SK-N-SH (cell line): ENCODE data around the gene IQCE. TPM values are rescaled to one million over a fixed set of nuclear protein-coding genes. Genes with fewer than 3 reads are reported as not detected.

Experiments
- CTCF ChIA-PET: fragments of 300-600, 350-600 bp; formaldehyde crosslinking; extraction: SDS; loops from one replicate; lab custom pipeline; 2021; lab: Yijun Ruan, JAX
- POLR2A ChIA-PET: fragments of 350-600 bp; sonication (Branson Sonifier 250); formaldehyde crosslinking; extraction: SDS; loops from one replicate; lab custom pipeline; 2020; ENCODE audit warnings: antibody characterized with exemption, inconsistent platforms; lab: Yijun Ruan, JAX
- DNase-seq: peaks from one replicate; pipeline ENCODE4 v3.0.0; 2012
- H2AFZ ChIP-seq: fragments of 200-600 bp; sonication (generic); 2 replicates; pipeline ENCODE4 v1.8.1; 2016; ENCODE audit warnings: antibody characterized with exemption, mild to moderate bottlenecking, low read depth
- H3F3A ChIP-seq: fragments of 200-600 bp; sonication (generic); replicated peaks from 2 replicates; pipeline ENCODE3; 2016; ENCODE audit warnings: antibody characterized with exemption, mild to moderate bottlenecking; ENCODE audit not compliant: insufficient read depth
- H3K27ac ChIP-seq, 2 experiments: fragments of 200-500 bp in 1 of 2; fragments of 200-600 bp in 1 of 2; sonication (Bioruptor generic) in 1 of 2; sonication (generic), shearing (Covaris generic) in 1 of 2; 2 replicates each; pipeline versions ENCODE4 v1.5.1 to v1.6.1; 2014 to 2016; ENCODE audit warnings: low read depth in 2 of 2, inconsistent platforms in 1 of 2, low read length in 1 of 2, mild to moderate bottlenecking in 1 of 2, mixed read lengths in 1 of 2
- H3K27me3 ChIP-seq: fragments of 200-600 bp; sonication (generic), shearing (Covaris generic); 2 replicates; pipeline ENCODE4 v1.6.1; 2016; ENCODE audit warnings: mixed run types; ENCODE audit not compliant: insufficient read depth
- H3K36me3 ChIP-seq, 2 experiments: fragments of 200-500 bp in 1 of 2; fragments of 200-600 bp in 1 of 2; sonication (Bioruptor generic) in 1 of 2; sonication (generic) in 1 of 2; replicated peaks in 1 of 2; 2 replicates each; pipeline versions ENCODE3 to v1.5.1; 2014 to 2016; ENCODE audit warnings: low read length in 1 of 2, mild to moderate bottlenecking in 1 of 2; ENCODE audit not compliant: insufficient read depth in 2 of 2, control insufficient read depth in 1 of 2
- H3K4me1 ChIP-seq, 2 experiments: fragments of 200-500 bp in 1 of 2; fragments of 200-600 bp in 1 of 2; sonication (Bioruptor generic) in 1 of 2; sonication (generic), shearing (Covaris generic) in 1 of 2; 2 replicates each; pipeline versions ENCODE4 v1.5.1 to v1.6.1; 2014 to 2016; ENCODE audit warnings: low read depth in 1 of 2, low read length in 1 of 2, mixed run types in 1 of 2; ENCODE audit not compliant: insufficient read depth in 2 of 2, control insufficient read depth in 1 of 2
- H3K4me2 ChIP-seq: fragments of 200-600 bp; sonication (generic), shearing (Covaris generic); 2 replicates; pipeline ENCODE4 v1.6.1; 2017; ENCODE audit warnings: mixed run types
- H3K4me3 ChIP-seq, 2 experiments: fragments of 200-500 bp in 1 of 2; fragments of 200-600 bp in 1 of 2; sonication (Bioruptor generic) in 1 of 2; sonication (generic), shearing (Covaris generic) in 1 of 2; 2 replicates each; pipeline versions ENCODE4 v1.5.1 to v1.8.1; 2014 to 2016; ENCODE audit warnings: low read depth in 2 of 2, inconsistent platforms in 1 of 2, low read length in 1 of 2, mild to moderate bottlenecking in 1 of 2, mixed read lengths in 1 of 2, moderate library complexity in 1 of 2
- H3K79me2 ChIP-seq: fragments of 200-600 bp; sonication (generic); 2 replicates; pipeline ENCODE4 v1.8.1; 2017; ENCODE audit warnings: mild to moderate bottlenecking; ENCODE audit not compliant: insufficient read depth
- H3K9ac ChIP-seq: fragments of 200-600 bp; sonication (generic); 2 replicates; pipeline ENCODE4 v1.6.1; 2017; ENCODE audit warnings: mixed run types
- H3K9me2 ChIP-seq: fragments of 200-600 bp; sonication (generic); 2 replicates; pipeline ENCODE4 v1.6.1; 2017; ENCODE audit warnings: mixed run types
- H3K9me3 ChIP-seq: fragments of 200-600 bp; sonication (generic); 2 replicates; pipeline ENCODE4 v1.6.1; 2017; ENCODE audit warnings: mixed run types, mild to moderate bottlenecking, moderate library complexity
- H4K20me1 ChIP-seq: fragments of 200-600 bp; sonication (generic); 2 replicates; pipeline ENCODE4 v1.6.1; 2017; ENCODE audit warnings: mild to moderate bottlenecking, mixed run types; ENCODE audit not compliant: insufficient read depth
- CHD2 ChIP-seq: fragments of 150-350 bp; IDR thresholded peaks from 2 replicates; pipeline ENCODE4 v1.6.1; 2018; ENCODE audit warnings: low read length; ENCODE audit not compliant: partially characterized antibody
- ELF1 ChIP-seq: IDR thresholded peaks from 2 replicates; pipeline ENCODE4 v1.4.0; 2012
- EZH2phosphoT487 ChIP-seq: fragments of 200-600 bp; sonication (generic); IDR thresholded peaks from 2 replicates; pipeline ENCODE4 v1.6.1; 2017; ENCODE audit warnings: low read depth, mixed run types, mild to moderate bottlenecking, antibody characterized with exemption, moderate library complexity, borderline replicate concordance
- FOXJ3 ChIP-seq: sonication (generic); formaldehyde crosslinking; IDR thresholded peaks from 2 replicates; pipeline ENCODE4 v1.5.1; 2020; ENCODE audit warnings: mild to moderate bottlenecking, missing genetic modification reagents
- GABPA ChIP-seq: IDR thresholded peaks from 2 replicates; pipeline ENCODE4 v1.4.0; 2012; ENCODE audit warnings: low read depth, mild to moderate bottlenecking
- GATA2 ChIP-seq: sonication (generic); formaldehyde crosslinking; IDR thresholded peaks from 2 replicates; pipeline ENCODE4 v1.5.0; 2020; ENCODE audit warnings: mild to moderate bottlenecking, missing genetic modification reagents
- JUND ChIP-seq: IDR thresholded peaks from 2 replicates; pipeline ENCODE4 v1.4.0; 2012
- MEF2A ChIP-seq: IDR thresholded peaks from 2 replicates; pipeline ENCODE4 v1.4.0; 2012; ENCODE audit warnings: low read depth, borderline replicate concordance
- MXI1 ChIP-seq: IDR thresholded peaks from 2 replicates; pipeline ENCODE4 v1.6.1; 2012; ENCODE audit warnings: mild to moderate bottlenecking, low read depth, low read length, improper control_type of control experiment
- NFIC ChIP-seq: IDR thresholded peaks from 2 replicates; pipeline ENCODE4 v1.4.0; 2012; ENCODE audit warnings: borderline replicate concordance
- NRF1 ChIP-seq: IDR thresholded peaks from 2 replicates; pipeline ENCODE4 v1.6.1; 2012; ENCODE audit warnings: low read depth, mild to moderate bottlenecking, low read length
- POLR2AphosphoS5 ChIP-seq: IDR thresholded peaks from 2 replicates; pipeline ENCODE4 v1.6.1; 2012; ENCODE audit warnings: low read depth, low read length
- RAD21 ChIP-seq: IDR thresholded peaks from 2 replicates; pipeline ENCODE4 v1.6.1; 2012; ENCODE audit warnings: mild to moderate bottlenecking, low read length
- RCOR1 ChIP-seq: fragments of 150-350 bp; IDR thresholded peaks from 2 replicates; pipeline ENCODE4 v1.6.1; 2017; ENCODE audit warnings: antibody characterized with exemption, low read length
- RFX5 ChIP-seq: IDR thresholded peaks from 2 replicates; pipeline ENCODE4 v1.6.1; 2012; ENCODE audit warnings: mild to moderate bottlenecking, improper control_type of control experiment, low read length
- TAF1 ChIP-seq: IDR thresholded peaks from 2 replicates; pipeline ENCODE4 v1.6.1; 2012; ENCODE audit warnings: low read depth, mild to moderate bottlenecking, low read length, moderate library complexity, borderline replicate concordance
- YY1 ChIP-seq: IDR thresholded peaks from 2 replicates; pipeline ENCODE4 v1.4.0; 2012; ENCODE audit warnings: low read depth, mild to moderate bottlenecking
- WGBS: methylation state at CpG from one replicate; pipeline ENCODE4 v1.1.6; 2017; ENCODE audit warnings: low lambda C conversion rate; 5-methylcytosine and 5-hydroxymethylcytosine counted together
- polyA plus RNA-seq, 3 experiments: library from polyadenylated mRNA; depleted of rRNA; stranded (reverse); fragments of >200 nt; gene quantifications; 2 replicates each; pipeline ENCODE4 v1.2.3, GENCODE V29; 2012
- TF ChIP-seq, protein P1 (sequence below): IDR thresholded peaks from 2 replicates; pipeline ENCODE4 v1.6.1; 2012; ENCODE audit warnings: mild to moderate bottlenecking, low read depth, low read length, moderate library complexity
- TF ChIP-seq, protein P2 (sequence below): IDR thresholded peaks from 2 replicates; pipeline ENCODE4 v1.4.0; 2012; ENCODE audit warnings: low read depth, borderline replicate concordance
- TF ChIP-seq, protein P3 (sequence below): fragments of 150-350 bp; IDR thresholded peaks from 2 replicates; pipeline ENCODE4 v1.6.1; 2016; ENCODE audit warnings: mild to moderate bottlenecking, low read depth, low read length
- TF ChIP-seq, protein P4 (sequence below): fragments of 150-350 bp; IDR thresholded peaks from 2 replicates; pipeline ENCODE4 v1.6.1; 2017; ENCODE audit warnings: antibody characterized with exemption, low read length, low read depth, borderline replicate concordance
- TF ChIP-seq, protein P5 (sequence below): IDR thresholded peaks from 2 replicates; pipeline ENCODE4; 2012

IQCE gene
- polyA plus RNA-seq, 1 of the 3 experiments (the other 2 are of a cell fraction) = 14.4 TPM

DNA sequence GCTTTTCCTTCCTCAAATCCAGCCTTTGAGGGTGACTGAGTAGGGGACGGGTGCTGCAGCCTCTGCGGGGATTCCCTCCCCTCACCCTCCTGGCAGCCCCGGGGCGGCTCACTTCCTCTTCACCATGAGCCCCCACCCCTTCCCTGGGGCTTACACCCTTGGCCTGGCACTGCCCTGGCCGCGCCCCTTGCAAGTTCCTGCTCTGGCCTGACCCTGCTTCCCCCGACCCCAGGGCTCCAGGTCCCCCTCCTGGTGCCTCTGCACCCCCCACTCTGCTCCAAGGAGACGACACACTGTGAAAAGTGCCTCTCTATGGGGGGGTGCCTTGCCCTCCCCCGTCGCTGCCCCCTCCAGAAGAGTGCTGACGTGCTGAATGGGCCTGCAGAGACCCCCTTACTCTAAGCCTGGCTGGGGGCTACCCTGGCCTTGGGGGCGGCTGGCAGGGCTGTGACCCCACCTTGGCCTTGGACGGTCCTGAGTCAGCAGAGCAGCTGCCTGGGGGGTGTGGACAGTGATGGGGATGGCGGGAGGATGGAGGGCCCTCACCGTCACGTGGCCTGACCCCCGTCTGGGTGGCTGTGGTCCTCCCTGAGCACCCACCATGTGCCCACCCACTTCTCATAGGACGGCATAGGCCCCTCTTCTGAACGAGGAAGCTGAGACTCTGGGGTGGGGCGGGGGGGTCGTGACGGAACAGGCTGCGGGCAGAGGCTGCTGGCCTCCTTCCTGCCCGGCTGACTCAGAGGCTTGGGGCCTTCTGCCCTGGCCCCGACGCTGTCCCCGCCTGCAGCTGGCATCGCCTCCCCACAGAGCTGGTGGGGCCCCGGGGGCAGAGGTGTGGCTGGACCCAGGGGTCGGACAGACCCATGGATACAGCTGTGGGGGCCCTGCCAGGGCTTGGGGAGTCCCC lies 29.4 kb upstream of the IQCE start:
- peaks cover 3% of the 10 kb centered on the region; the same call in 1 of the 2 replicates for H3K79me2 ChIP-seq
- 31% methylated on average over 19 of the region's 30 CpGs for WGBS
- peaks cover 6 to 7% of the 10 kb centered on the region in 2 experiments for H3K36me3 ChIP-seq
- H3K27me3 ChIP-seq = no peaks in the 10 kb centered on the region
- peaks cover 36 to 40% of the 10 kb centered on the region in 2 experiments; a peak in 3 of 4 replicates for H3K4me1 ChIP-seq
- no peaks in the 10 kb centered on the region for H3K9me3 ChIP-seq
- ChIA-PET CTCF (interaction anchor here (0.7 to 1.8 kb wide), 5 partner anchors 9 to 141 kb away, joined by 3 to 5 read pairs (median 3); no protein-coding TSS in a partner anchor), POLR2A (interaction anchor here (1.1 to 1.4 kb wide), 2 partner anchors 9 to 27 kb away, joined by 3 read pairs; no protein-coding TSS in a partner anchor)
- H3F3A ChIP-seq = peaks cover 38% of the 10 kb centered on the region
- H3K4me2 ChIP-seq = peak overlapping the region; percentile 71
- H3K4me3 ChIP-seq = no peak overlapping the region
- H3K27ac ChIP-seq = peak overlapping the region; percentile 43 to 70; a peak in 3 of 4 replicates
- DNase-seq = no peak
- H4K20me1 ChIP-seq = no peaks in the 10 kb centered on the region
- H2AFZ ChIP-seq = no peak overlapping the region; the same call in 1 of the 2 replicates
- no peaks in the 10 kb centered on the region for H3K9me2 ChIP-seq
- peak overlapping the region; percentile 51 for H3K9ac ChIP-seq
- no peak for TF ChIP-seq MEF2A
- TF ChIP-seq GATA2 (CRISPR knock-in tag) = no peak
- no peak for TF ChIP-seq RAD21
- peak; percentile 85 for TF ChIP-seq NFIC
- no peak for TF ChIP-seq MXI1
- TF ChIP-seq RFX5 = no peak
- TF ChIP-seq, protein P1, sequence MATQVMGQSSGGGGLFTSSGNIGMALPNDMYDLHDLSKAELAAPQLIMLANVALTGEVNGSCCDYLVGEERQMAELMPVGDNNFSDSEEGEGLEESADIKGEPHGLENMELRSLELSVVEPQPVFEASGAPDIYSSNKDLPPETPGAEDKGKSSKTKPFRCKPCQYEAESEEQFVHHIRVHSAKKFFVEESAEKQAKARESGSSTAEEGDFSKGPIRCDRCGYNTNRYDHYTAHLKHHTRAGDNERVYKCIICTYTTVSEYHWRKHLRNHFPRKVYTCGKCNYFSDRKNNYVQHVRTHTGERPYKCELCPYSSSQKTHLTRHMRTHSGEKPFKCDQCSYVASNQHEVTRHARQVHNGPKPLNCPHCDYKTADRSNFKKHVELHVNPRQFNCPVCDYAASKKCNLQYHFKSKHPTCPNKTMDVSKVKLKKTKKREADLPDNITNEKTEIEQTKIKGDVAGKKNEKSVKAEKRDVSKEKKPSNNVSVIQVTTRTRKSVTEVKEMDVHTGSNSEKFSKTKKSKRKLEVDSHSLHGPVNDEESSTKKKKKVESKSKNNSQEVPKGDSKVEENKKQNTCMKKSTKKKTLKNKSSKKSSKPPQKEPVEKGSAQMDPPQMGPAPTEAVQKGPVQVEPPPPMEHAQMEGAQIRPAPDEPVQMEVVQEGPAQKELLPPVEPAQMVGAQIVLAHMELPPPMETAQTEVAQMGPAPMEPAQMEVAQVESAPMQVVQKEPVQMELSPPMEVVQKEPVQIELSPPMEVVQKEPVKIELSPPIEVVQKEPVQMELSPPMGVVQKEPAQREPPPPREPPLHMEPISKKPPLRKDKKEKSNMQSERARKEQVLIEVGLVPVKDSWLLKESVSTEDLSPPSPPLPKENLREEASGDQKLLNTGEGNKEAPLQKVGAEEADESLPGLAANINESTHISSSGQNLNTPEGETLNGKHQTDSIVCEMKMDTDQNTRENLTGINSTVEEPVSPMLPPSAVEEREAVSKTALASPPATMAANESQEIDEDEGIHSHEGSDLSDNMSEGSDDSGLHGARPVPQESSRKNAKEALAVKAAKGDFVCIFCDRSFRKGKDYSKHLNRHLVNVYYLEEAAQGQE = peak; percentile 37; the same call in 1 of the 2 replicates
- peak; percentile 32; the same call in 1 of the 2 replicates for TF ChIP-seq JUND
- TF ChIP-seq, protein P2, sequence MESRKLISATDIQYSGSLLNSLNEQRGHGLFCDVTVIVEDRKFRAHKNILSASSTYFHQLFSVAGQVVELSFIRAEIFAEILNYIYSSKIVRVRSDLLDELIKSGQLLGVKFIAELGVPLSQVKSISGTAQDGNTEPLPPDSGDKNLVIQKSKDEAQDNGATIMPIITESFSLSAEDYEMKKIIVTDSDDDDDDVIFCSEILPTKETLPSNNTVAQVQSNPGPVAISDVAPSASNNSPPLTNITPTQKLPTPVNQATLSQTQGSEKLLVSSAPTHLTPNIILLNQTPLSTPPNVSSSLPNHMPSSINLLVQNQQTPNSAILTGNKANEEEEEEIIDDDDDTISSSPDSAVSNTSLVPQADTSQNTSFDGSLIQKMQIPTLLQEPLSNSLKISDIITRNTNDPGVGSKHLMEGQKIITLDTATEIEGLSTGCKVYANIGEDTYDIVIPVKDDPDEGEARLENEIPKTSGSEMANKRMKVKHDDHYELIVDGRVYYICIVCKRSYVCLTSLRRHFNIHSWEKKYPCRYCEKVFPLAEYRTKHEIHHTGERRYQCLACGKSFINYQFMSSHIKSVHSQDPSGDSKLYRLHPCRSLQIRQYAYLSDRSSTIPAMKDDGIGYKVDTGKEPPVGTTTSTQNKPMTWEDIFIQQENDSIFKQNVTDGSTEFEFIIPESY = no peak
- no peak for TF ChIP-seq YY1
- TF ChIP-seq NRF1 = no peak
- TF ChIP-seq, protein P3, sequence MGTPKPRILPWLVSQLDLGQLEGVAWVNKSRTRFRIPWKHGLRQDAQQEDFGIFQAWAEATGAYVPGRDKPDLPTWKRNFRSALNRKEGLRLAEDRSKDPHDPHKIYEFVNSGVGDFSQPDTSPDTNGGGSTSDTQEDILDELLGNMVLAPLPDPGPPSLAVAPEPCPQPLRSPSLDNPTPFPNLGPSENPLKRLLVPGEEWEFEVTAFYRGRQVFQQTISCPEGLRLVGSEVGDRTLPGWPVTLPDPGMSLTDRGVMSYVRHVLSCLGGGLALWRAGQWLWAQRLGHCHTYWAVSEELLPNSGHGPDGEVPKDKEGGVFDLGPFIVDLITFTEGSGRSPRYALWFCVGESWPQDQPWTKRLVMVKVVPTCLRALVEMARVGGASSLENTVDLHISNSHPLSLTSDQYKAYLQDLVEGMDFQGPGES = no peak
- no peak; the same call in 1 of the 2 replicates for TF ChIP-seq POLR2AphosphoS5
- TF ChIP-seq, protein P4, sequence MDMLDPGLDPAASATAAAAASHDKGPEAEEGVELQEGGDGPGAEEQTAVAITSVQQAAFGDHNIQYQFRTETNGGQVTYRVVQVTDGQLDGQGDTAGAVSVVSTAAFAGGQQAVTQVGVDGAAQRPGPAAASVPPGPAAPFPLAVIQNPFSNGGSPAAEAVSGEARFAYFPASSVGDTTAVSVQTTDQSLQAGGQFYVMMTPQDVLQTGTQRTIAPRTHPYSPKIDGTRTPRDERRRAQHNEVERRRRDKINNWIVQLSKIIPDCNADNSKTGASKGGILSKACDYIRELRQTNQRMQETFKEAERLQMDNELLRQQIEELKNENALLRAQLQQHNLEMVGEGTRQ = no peak
- TF ChIP-seq EZH2phosphoT487 = no peak
- TF ChIP-seq GABPA = no peak
- no peak for TF ChIP-seq RCOR1
- TF ChIP-seq, protein P5, sequence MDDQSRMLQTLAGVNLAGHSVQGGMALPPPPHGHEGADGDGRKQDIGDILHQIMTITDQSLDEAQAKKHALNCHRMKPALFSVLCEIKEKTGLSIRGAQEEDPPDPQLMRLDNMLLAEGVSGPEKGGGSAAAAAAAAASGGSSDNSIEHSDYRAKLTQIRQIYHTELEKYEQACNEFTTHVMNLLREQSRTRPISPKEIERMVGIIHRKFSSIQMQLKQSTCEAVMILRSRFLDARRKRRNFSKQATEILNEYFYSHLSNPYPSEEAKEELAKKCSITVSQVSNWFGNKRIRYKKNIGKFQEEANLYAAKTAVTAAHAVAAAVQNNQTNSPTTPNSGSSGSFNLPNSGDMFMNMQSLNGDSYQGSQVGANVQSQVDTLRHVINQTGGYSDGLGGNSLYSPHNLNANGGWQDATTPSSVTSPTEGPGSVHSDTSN = peak; percentile 37
- TF ChIP-seq TAF1 = no peak
- TF ChIP-seq CHD2 = no peak
- no peak for TF ChIP-seq ELF1
- no peak for TF ChIP-seq FOXJ3 (CRISPR knock-in tag)
